GM18511 (cell line): Measurements from ENCODE around the gene DPM1.

Experiments
- ATAC-seq: cut with Tn5 transposase; IDR thresholded peaks from one replicate; pipeline ENCODE4 v1.9.1; 2021; ENCODE audit warnings: mild to moderate bottlenecking, moderate library complexity; ENCODE audit not compliant: unreplicated experiment

Gene DPM1

GRCh38 chr20:50931306-50932015, 26.9 kb downstream of the DPM1 start, which contains the start of gene ADNP:
Gene ADNP (minus strand): TSS chr20:50931437. CDS start chr20:50903996, 27,441 bp downstream.
- ATAC-seq: peak; percentile 69

- peak; percentile 17 for ATAC-seq
These were observed 27.4 kb downstream of the DPM1 start for GRCh38 chr20:50930976-50931305.

- ATAC-seq: peak; percentile 4
These were observed 28.0 kb downstream of the DPM1 start for GRCh38 chr20:50930139-50930975.

GRCh38 chr20:50929299-50930138, 28.8 kb downstream of the DPM1 start:
- peak; percentile 58 for ATAC-seq

- ATAC-seq: no peak
These were observed 29.9 kb downstream of the DPM1 start for GRCh38 chr20:50928469-50928868.

GRCh38 chr20:50926530-50926929, 31.8 kb downstream of the DPM1 start:
- ATAC-seq: no peak

- ATAC-seq: no peak
These were observed 33.9 kb downstream of the DPM1 start for GRCh38 chr20:50924261-50924920.

- ATAC-seq: no peak
These were observed 36.4 kb downstream of the DPM1 start for GRCh38 chr20:50921803-50922501.

GRCh38 chr20:50920997-50921396, 37.3 kb downstream of the DPM1 start:
- peak; percentile 44 for ATAC-seq

- ATAC-seq: no peak
These were observed 38.8 kb downstream of the DPM1 start for GRCh38 chr20:50919567-50919966.

GRCh38 chr20:50918403-50918802, 39.9 kb downstream of the DPM1 start:
- no peak for ATAC-seq

- ATAC-seq: no peak
These were observed 41.4 kb downstream of the DPM1 start for GRCh38 chr20:50916934-50917333.

GRCh38 chr20:50916257-50916656, 42.1 kb downstream of the DPM1 start:
- ATAC-seq: no peak

GRCh38 chr20:50915424-50915823, 42.9 kb downstream of the DPM1 start:
- no peak for ATAC-seq

- no peak for ATAC-seq
These were observed 44.5 kb downstream of the DPM1 start for GRCh38 chr20:50913690-50914375.

GRCh38 chr20:50911716-50912115, 46.6 kb downstream of the DPM1 start:
- ATAC-seq: peak; percentile 75

GRCh38 chr20:50911030-50911429, 47.3 kb downstream of the DPM1 start:
- ATAC-seq: no peak

- no peak for ATAC-seq
These were observed 48.9 kb downstream of the DPM1 start for GRCh38 chr20:50909413-50909812.

- ATAC-seq: no peak
These were observed 54.2 kb downstream of the DPM1 start for GRCh38 chr20:50904067-50904570.
